DMS 273 (cell line): Measurements from ENCODE around the gene TPST2.
"Not testable (repeated sequence)": the region's sequence is repeated elsewhere in the genome, so short reads cannot be mapped to it uniquely, and the experiment has no call there.

Experiments
- DNase-seq: peaks from one replicate; lab custom pipeline; 2025; ENCODE audit not compliant: unreplicated experiment; lab: John Stamatoyannopoulos, UW

The TPST2 gene

GRCh38 chr22:26536056-26536761 lies 53.7 kb downstream of the TPST2 start:
- no peak for DNase-seq

- no peak for DNase-seq
These were observed 54.4 kb downstream of the TPST2 start for GRCh38 chr22:26535603-26535908.

GRCh38 chr22:26534874-26535602 lies 54.9 kb downstream of the TPST2 start:
- no peak for DNase-seq

GRCh38 chr22:26534171-26534855 lies 55.6 kb downstream of the TPST2 start:
- DNase-seq, result no peak

GRCh38 chr22:26529345-26529744 lies 60.6 kb downstream of the TPST2 start:
- DNase-seq, result no peak

- not testable (repeated sequence) for DNase-seq
These were observed 61.4 kb downstream of the TPST2 start for GRCh38 chr22:26528518-26528917.

- DNase-seq, result no peak
These were observed 62.1 kb downstream of the TPST2 start for GRCh38 chr22:26527574-26528465.

GRCh38 chr22:26527167-26527566 lies 62.8 kb downstream of the TPST2 start:
- no peak for DNase-seq

- DNase-seq, result no peak
These were observed 63.9 kb downstream of the TPST2 start for GRCh38 chr22:26525946-26526564.

- DNase-seq, result no peak
These were observed 65.1 kb downstream of the TPST2 start for GRCh38 chr22:26524870-26525269.

- no peak for DNase-seq
These were observed 67.3 kb downstream of the TPST2 start for GRCh38 chr22:26522592-26522991.

GRCh38 chr22:26522012-26522411 lies 67.9 kb downstream of the TPST2 start:
- DNase-seq, result no peak

- DNase-seq, result no peak
These were observed 72.5 kb downstream of the TPST2 start for GRCh38 chr22:26517429-26517828.

- no peak for DNase-seq
These were observed 73.4 kb downstream of the TPST2 start for GRCh38 chr22:26516503-26516902.

GRCh38 chr22:26515931-26516330 lies 74.0 kb downstream of the TPST2 start:
- no peak for DNase-seq

- no peak for DNase-seq
These were observed 75.3 kb downstream of the TPST2 start for GRCh38 chr22:26514419-26515161.

GRCh38 chr22:26513838-26514237 lies 76.1 kb downstream of the TPST2 start:
- no peak for DNase-seq

- peak; percentile 94 for DNase-seq
These were observed 77.7 kb downstream of the TPST2 start, which contains the start of gene TFIP11 for GRCh38 chr22:26512149-26512793. TSS of gene TFIP11 (minus strand) at chr22:26512473. CDS start at chr22:26510272, 2,201 bp downstream.

- DNase-seq, result no peak
These were observed 81.8 kb downstream of the TPST2 start for GRCh38 chr22:26508148-26508547.
